ENCODE measurements around the gene FTSJ3. TPM values are rescaled to one million over a fixed set of nuclear protein-coding genes. Genes with fewer than 3 reads are reported as not detected.

The FTSJ3 gene
- total RNA-seq, 1 experiment from 2014 or later, result 75.9 TPM

GRCh38 chr17:63826468-63827001 is 928 bp downstream of the FTSJ3 start:
- Histone ChIP-seq H3K4me1 (peaks cover 16% of the 10 kb centered on the region; the same call in 1 of the 2 replicates), H3K9me3 (no peaks in the 10 kb centered on the region), H3K4me3 (ENCODE audit: low read depth, low read length) (peak overlapping the region; percentile 83), H3K27me3 (replicated peaks; ENCODE audit: control insufficient read depth, insufficient read depth, low read length) (no peaks in the 10 kb centered on the region), H3K36me3 (ENCODE audit: control insufficient read depth, insufficient read depth, low read length) (peaks cover 10% of the 10 kb centered on the region)
- H3K27ac Mint-ChIP-seq (ENCODE audit: unreplicated experiment), result peak overlapping the region; percentile 99
- H3K27me3 Mint-ChIP-seq (ENCODE audit: insufficient read depth, unreplicated experiment), result no peaks in the 10 kb centered on the region
- TSS peak; percentile 73 for BruUV-seq (replicated peaks)
- TF ChIP-seq, protein P1, sequence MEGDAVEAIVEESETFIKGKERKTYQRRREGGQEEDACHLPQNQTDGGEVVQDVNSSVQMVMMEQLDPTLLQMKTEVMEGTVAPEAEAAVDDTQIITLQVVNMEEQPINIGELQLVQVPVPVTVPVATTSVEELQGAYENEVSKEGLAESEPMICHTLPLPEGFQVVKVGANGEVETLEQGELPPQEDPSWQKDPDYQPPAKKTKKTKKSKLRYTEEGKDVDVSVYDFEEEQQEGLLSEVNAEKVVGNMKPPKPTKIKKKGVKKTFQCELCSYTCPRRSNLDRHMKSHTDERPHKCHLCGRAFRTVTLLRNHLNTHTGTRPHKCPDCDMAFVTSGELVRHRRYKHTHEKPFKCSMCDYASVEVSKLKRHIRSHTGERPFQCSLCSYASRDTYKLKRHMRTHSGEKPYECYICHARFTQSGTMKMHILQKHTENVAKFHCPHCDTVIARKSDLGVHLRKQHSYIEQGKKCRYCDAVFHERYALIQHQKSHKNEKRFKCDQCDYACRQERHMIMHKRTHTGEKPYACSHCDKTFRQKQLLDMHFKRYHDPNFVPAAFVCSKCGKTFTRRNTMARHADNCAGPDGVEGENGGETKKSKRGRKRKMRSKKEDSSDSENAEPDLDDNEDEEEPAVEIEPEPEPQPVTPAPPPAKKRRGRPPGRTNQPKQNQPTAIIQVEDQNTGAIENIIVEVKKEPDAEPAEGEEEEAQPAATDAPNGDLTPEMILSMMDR (IDR thresholded peaks at IDR 0.05; ENCODE audit: insufficient read depth in 1 of 2, low read depth in 1 of 2, low read length in 1 of 2, severe bottlenecking in 1 of 2, unreplicated experiment in 1 of 2), result no peak
- peaks cover 17% of the 10 kb centered on the region for H3K4me1 Mint-ChIP-seq (ENCODE audit: low read depth, unreplicated experiment)
- peaks cover 97% of the 10 kb centered on the region for H3K36me3 Mint-ChIP-seq (ENCODE audit: insufficient read depth, unreplicated experiment)
- intact Hi-C loops (cut with micrococcal nuclease; ENCODE audit: unreplicated experiment), result loop anchor here (1.0 to 10.0 kb wide), 3 partner anchors 16 to 132 kb away; partner anchors contain the start of genes CCDC47, DDX42 and SMARCD2
- H3K9me3 Mint-ChIP-seq (ENCODE audit: unreplicated experiment), result no peaks in the 10 kb centered on the region
- POLR2A ChIA-PET, result interaction anchor here (0.6 to 1.6 kb wide), 7 partner anchors 14 to 204 kb away, joined by 3 to 17 read pairs (median 4); partner anchors contain the start of genes CCDC47, DDX42 and MAP3K3
- CTCF ChIA-PET, result interaction anchor here (1.2 to 1.4 kb wide), 3 partner anchors 15 to 46 kb away, joined by 3 to 6 read pairs (median 4); no protein-coding TSS in a partner anchor
- H3K4me3 Mint-ChIP-seq (ENCODE audit: unreplicated experiment), result peak overlapping the region; percentile 84
- no peak for DNase-seq

- CTCF ChIA-PET, result no interaction called here
These were observed 3.1 kb downstream of the FTSJ3 start for GRCh38 chr17:63824362-63824761.

GRCh38 chr17:63823659-63824331 is 3.7 kb downstream of the FTSJ3 start:
- Histone ChIP-seq H3K4me1 (peaks cover 23% of the 10 kb centered on the region), H3K9me3 (no peaks in the 10 kb centered on the region), H3K36me3 (ENCODE audit: control insufficient read depth, insufficient read depth, low read length) (peaks cover 4% of the 10 kb centered on the region), H3K4me3 (ENCODE audit: low read depth, low read length) (no peak overlapping the region), H3K27me3 (replicated peaks; ENCODE audit: control insufficient read depth, insufficient read depth, low read length) (no peaks in the 10 kb centered on the region)
- ChIA-PET CTCF (no interaction called here), POLR2A (interaction anchor here (0.7 kb wide), 1 partner anchor 11 kb away, joined by 3 read pairs; no protein-coding TSS in a partner anchor)
- TF ChIP-seq, protein P1 (IDR thresholded peaks at IDR 0.05; ENCODE audit: insufficient read depth in 1 of 2, low read depth in 1 of 2, low read length in 1 of 2, severe bottlenecking in 1 of 2, unreplicated experiment in 1 of 2), result no peak
- H3K4me1 Mint-ChIP-seq (ENCODE audit: low read depth, unreplicated experiment), result peaks cover 14% of the 10 kb centered on the region
- no peak for DNase-seq
- no peak overlapping the region for H3K4me3 Mint-ChIP-seq (ENCODE audit: unreplicated experiment)
- H3K9me3 Mint-ChIP-seq (ENCODE audit: unreplicated experiment), result no peaks in the 10 kb centered on the region
- H3K36me3 Mint-ChIP-seq (ENCODE audit: insufficient read depth, unreplicated experiment), result peaks cover 97% of the 10 kb centered on the region
- BruUV-seq (replicated peaks), result no TSS peak
- no peaks in the 10 kb centered on the region for H3K27me3 Mint-ChIP-seq (ENCODE audit: insufficient read depth, unreplicated experiment)
- H3K27ac Mint-ChIP-seq (ENCODE audit: unreplicated experiment), result peak overlapping the region; percentile 19
- intact Hi-C loops (cut with micrococcal nuclease; ENCODE audit: unreplicated experiment), result loop anchor here (10.0 kb wide), 1 partner anchor 129 kb away; no protein-coding TSS in a partner anchor

More at GRCh38 chr17:63824362-63824761, 3.1 kb downstream of the FTSJ3 start:
- intact Hi-C loops (cut with micrococcal nuclease; ENCODE audit: unreplicated experiment), result loop anchor here (10.0 kb wide), 1 partner anchor 130 kb away; no protein-coding TSS in a partner anchor
- H3K4me1 ChIP-seq, result peaks cover 18% of the 10 kb centered on the region
- TF ChIP-seq, protein P1 (IDR thresholded peaks at IDR 0.05; ENCODE audit: insufficient read depth in 1 of 2, low read depth in 1 of 2, low read length in 1 of 2, severe bottlenecking in 1 of 2, unreplicated experiment in 1 of 2), result no peak
- no peaks in the 10 kb centered on the region for H3K27me3 ChIP-seq (replicated peaks; ENCODE audit: control insufficient read depth, insufficient read depth, low read length)
- no peak for DNase-seq
- H3K9me3 ChIP-seq, result no peaks in the 10 kb centered on the region
- Mint-ChIP-seq H3K9me3 (ENCODE audit: unreplicated experiment) (no peaks in the 10 kb centered on the region), H3K36me3 (ENCODE audit: insufficient read depth, unreplicated experiment) (peaks cover 97% of the 10 kb centered on the region), H3K4me1 (ENCODE audit: low read depth, unreplicated experiment) (peaks cover 9% of the 10 kb centered on the region), H3K27me3 (ENCODE audit: insufficient read depth, unreplicated experiment) (no peaks in the 10 kb centered on the region), H3K27ac (ENCODE audit: unreplicated experiment) (peak overlapping the region; percentile 19), H3K4me3 (ENCODE audit: unreplicated experiment) (no peak overlapping the region)
- H3K36me3 ChIP-seq (ENCODE audit: control insufficient read depth, insufficient read depth, low read length), result peaks cover 5% of the 10 kb centered on the region
- H3K4me3 ChIP-seq (ENCODE audit: low read depth, low read length), result no peak overlapping the region
- POLR2A ChIA-PET, result interaction anchor here (0.7 kb wide), 1 partner anchor 11 kb away, joined by 3 read pairs; no protein-coding TSS in a partner anchor
- BruUV-seq (replicated peaks), result no TSS peak

Data from Caco-2 (cell line).